ENCODE measurements around the gene AMH. TPM values are rescaled to one million over a fixed set of nuclear protein-coding genes. Genes with fewer than 3 reads are reported as not detected.

The AMH gene
- total RNA-seq, 4 donors from 2014 or later: 0.50 to 3.7 (median 1.3) TPM

DNA sequence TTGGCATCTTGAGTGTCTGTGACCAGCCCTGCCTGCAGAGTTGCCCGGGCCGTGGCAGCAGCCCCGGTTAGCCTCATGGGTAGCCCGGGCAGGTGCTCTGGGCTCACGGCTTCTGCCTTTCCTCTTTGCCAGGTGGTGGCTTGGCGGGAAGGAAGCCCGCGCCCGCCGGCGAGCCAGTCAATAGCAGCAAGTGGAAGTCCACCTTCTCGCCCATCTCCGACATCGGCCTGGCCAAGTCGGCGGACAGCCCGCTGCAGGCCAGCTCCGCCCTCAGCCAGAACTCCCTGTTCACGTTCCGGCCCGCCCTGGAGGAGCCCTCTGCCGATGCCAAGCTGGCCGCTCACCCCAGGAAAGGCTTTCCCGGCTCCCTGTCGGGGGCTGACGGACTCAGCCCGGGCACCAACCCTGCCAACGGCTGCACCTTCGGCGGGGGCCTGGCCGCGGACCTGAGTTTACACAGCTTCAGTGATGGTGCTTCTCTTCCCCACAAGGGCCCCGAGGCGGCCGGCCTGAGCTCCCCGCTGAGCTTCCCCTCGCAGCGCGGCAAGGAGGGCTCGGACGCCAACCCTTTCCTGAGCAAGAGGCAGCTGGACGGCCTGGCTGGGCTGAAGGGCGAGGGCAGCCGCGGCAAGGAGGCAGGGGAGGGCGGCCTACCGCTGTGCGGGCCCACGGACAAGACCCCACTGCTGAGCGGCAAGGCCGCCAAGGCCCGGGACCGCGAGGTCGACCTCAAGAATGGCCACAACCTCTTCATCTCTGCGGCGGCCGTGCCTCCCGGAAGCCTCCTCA lies 22.9 kb upstream of the AMH start:
- Histone ChIP-seq H3K27ac (replicated peaks in 1 of 4) (no peak overlapping the region), H3K4me3 (no peak overlapping the region), H3K27me3 (no peaks in the 10 kb centered on the region), H3K9me3 (no peaks in the 10 kb centered on the region), H3K4me1 (peaks cover 0 to 15% (median 11%) of the 10 kb centered on the region in 4 donors), H3K36me3 (peaks cover 41 to 100% (median 96%) of the 10 kb centered on the region in 4 donors)
- DNase-seq (ENCODE audit: extremely low spot score): no peak
- intact Hi-C loops (cut with DNase I): no loop called here
- no peak for TF ChIP-seq CTCF (IDR thresholded peaks at IDR 0.05)
- 92% methylated on average over 48 of the region's 59 CpGs for WGBS

GRCh38 chr19:2226840-2227360 lies 22.2 kb upstream of the AMH start:
- H3K36me3 ChIP-seq: peaks cover 41 to 100% (median 97%) of the 10 kb centered on the region in 4 donors
- intact Hi-C loops (cut with DNase I): no loop called here
- TF ChIP-seq CTCF (IDR thresholded peaks at IDR 0.05) (no peak), POLR2AphosphoS5 (IDR thresholded peaks at IDR 0.05) (no peak), POLR2A (IDR thresholded peaks at IDR 0.05; ENCODE audit: low read depth) (no peak), EP300 (IDR thresholded peaks at IDR 0.05) (no peak)

DNA sequence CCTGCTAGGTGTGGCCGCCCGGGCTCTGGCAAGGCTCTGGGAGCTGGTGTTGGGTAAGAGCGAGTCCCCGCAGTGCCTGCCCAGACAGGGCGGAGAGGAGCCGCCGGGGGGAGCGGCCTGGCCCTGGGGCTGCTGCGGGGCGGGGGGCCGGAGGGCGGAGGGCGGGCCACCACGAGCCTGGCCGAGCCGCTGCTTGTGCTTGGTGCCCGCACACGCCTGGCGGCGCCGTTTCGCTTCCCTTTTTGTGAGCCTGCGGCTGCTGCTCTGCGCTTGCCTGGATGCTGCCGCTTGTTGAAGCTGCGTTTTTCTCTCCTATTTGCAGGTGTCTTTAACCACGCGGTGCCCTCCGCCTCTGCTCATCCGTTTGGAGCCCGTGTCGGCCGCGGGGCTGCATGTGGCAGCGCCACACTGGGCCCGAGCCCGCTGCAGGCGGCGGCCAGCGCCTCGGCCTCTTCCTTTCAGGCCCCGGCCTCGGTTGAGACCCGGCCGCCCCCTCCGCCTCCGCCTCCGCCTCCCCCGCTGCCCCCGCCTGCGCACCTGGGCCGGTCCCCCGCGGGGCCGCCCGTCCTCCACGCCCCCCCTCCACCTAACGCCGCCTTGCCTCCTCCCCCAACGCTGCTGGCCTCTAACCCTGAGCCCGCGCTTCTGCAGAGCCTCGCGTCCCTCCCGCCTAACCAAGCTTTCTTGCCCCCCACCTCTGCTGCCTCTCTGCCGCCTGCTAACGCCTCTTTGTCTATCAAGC lies 21.5 kb upstream of the AMH start:
- H3K9me3 ChIP-seq: no peaks in the 10 kb centered on the region
- peaks cover 0 to 19% (median 12%) of the 10 kb centered on the region in 4 donors for H3K4me1 ChIP-seq
- no peaks in the 10 kb centered on the region for H3K27me3 ChIP-seq
- 89% methylated on average over 63 of the region's 67 CpGs for WGBS
- no peak for TF ChIP-seq CTCF (IDR thresholded peaks at IDR 0.05)
- no peak for TF ChIP-seq POLR2A (IDR thresholded peaks at IDR 0.05; ENCODE audit: low read depth)
- no peak for TF ChIP-seq POLR2AphosphoS5 (IDR thresholded peaks at IDR 0.05)
- no peak for TF ChIP-seq EP300 (IDR thresholded peaks at IDR 0.05)
- no peak overlapping the region for H3K27ac ChIP-seq (replicated peaks in 1 of 4)
- DNase-seq (ENCODE audit: extremely low spot score): no peak
- intact Hi-C loops (cut with DNase I): no loop called here
- peaks cover 45 to 100% (median 97%) of the 10 kb centered on the region in 4 donors for H3K36me3 ChIP-seq
- H3K4me3 ChIP-seq: no peak overlapping the region

More at GRCh38 chr19:2226840-2227360, 22.2 kb upstream of the AMH start:
- no peak overlapping the region for H3K27ac ChIP-seq (replicated peaks in 1 of 4)
- H3K9me3 ChIP-seq: no peaks in the 10 kb centered on the region
- 97% methylated on average over 41 of the region's 53 CpGs for WGBS
- no peaks in the 10 kb centered on the region for H3K27me3 ChIP-seq
- DNase-seq (ENCODE audit: extremely low spot score): no peak
- no peak overlapping the region for H3K4me3 ChIP-seq
- peaks cover 0 to 15% (median 13%) of the 10 kb centered on the region in 4 donors for H3K4me1 ChIP-seq

GRCh38 chr19:2228157-2229030 lies 20.7 kb upstream of the AMH start:
- intact Hi-C loops (cut with DNase I): no loop called here
- Histone ChIP-seq H3K9me3 (no peaks in the 10 kb centered on the region), H3K36me3 (peaks cover 48 to 100% (median 97%) of the 10 kb centered on the region in 4 donors), H3K4me3 (no peak overlapping the region), H3K4me1 (peaks cover under 1 to 27% (median 14%) of the 10 kb centered on the region in 4 donors), H3K27ac (replicated peaks in 1 of 4) (no peak overlapping the region), H3K27me3 (no peaks in the 10 kb centered on the region)
- no peak for DNase-seq (ENCODE audit: extremely low spot score)
- TF ChIP-seq POLR2AphosphoS5 (IDR thresholded peaks at IDR 0.05): no peak
- TF ChIP-seq EP300 (IDR thresholded peaks at IDR 0.05): no peak
- TF ChIP-seq CTCF (IDR thresholded peaks at IDR 0.05): no peak
- WGBS: 93% methylated on average over 33 of the region's 48 CpGs
